ENCODE data around the gene AARSD1.
A peak's percentile ranks its signal among the peaks of the same experiment; 100 is the strongest.

AARSD1 gene, protein sequence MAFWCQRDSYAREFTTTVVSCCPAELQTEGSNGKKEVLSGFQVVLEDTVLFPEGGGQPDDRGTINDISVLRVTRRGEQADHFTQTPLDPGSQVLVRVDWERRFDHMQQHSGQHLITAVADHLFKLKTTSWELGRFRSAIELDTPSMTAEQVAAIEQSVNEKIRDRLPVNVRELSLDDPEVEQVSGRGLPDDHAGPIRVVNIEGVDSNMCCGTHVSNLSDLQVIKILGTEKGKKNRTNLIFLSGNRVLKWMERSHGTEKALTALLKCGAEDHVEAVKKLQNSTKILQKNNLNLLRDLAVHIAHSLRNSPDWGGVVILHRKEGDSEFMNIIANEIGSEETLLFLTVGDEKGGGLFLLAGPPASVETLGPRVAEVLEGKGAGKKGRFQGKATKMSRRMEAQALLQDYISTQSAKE

DNA sequence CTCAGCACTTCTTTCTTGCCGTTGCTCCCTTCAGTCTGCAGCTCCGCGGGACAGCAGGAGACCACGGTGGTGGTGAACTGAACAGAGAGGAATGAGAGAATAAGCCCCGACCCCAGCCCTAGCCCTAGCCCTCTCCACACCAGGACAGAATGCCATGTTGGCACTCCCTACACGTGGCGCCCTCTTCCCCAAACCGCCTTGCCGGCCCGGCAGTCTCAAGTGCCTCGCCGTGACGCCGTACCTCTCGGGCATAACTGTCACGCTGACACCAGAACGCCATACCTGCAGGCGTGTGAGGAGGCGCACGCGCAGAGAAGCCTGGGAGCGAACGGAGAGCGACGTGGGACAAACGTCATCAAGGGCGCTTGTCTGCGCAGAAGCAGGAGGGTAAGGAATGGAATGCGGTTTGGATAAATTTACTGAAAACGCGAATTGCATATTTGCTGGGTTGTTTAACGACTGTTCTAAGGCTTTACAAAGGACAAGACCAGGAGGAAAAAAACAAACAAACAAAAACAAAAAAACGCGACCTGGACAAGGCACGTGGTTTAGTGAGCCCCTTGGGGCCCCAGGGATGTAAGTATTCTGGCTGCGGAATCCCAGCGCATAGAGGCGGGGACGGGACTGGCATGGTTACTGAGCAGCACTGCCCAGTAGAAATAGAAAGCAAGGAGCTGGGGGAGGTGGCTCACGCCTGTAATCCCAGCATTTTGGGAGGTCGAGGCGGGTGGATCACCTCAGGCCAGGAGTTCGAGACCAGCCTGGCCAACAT, at the start of gene AARSD1:
Gene AARSD1 (minus strand): TSS at position 294 of the 772 bp plus-strand sequence. CDS start 14 bp downstream, at position 280.
- Histone ChIP-seq H3K9me3 (ENCODE audit: severe bottlenecking) (no peaks in the 10 kb centered on the region), H3K27me3 (ENCODE audit: insufficient read depth, low read depth, severe bottlenecking) (no peaks in the 10 kb centered on the region), H3K27ac (peak within 1 kb of the TSS; percentile 68), H3K36me3 (peaks cover 35% of the 10 kb centered on the region), H3K4me3 (ENCODE audit: low read depth, low read length) (peak within 1 kb of the TSS; percentile 70)
- TF ChIP-seq, protein P1, sequence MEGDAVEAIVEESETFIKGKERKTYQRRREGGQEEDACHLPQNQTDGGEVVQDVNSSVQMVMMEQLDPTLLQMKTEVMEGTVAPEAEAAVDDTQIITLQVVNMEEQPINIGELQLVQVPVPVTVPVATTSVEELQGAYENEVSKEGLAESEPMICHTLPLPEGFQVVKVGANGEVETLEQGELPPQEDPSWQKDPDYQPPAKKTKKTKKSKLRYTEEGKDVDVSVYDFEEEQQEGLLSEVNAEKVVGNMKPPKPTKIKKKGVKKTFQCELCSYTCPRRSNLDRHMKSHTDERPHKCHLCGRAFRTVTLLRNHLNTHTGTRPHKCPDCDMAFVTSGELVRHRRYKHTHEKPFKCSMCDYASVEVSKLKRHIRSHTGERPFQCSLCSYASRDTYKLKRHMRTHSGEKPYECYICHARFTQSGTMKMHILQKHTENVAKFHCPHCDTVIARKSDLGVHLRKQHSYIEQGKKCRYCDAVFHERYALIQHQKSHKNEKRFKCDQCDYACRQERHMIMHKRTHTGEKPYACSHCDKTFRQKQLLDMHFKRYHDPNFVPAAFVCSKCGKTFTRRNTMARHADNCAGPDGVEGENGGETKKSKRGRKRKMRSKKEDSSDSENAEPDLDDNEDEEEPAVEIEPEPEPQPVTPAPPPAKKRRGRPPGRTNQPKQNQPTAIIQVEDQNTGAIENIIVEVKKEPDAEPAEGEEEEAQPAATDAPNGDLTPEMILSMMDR (IDR thresholded peaks at IDR 0.05; ENCODE audit: low read depth, low read length) = no peak
- peak; percentile 96 for DNase-seq

DNA sequence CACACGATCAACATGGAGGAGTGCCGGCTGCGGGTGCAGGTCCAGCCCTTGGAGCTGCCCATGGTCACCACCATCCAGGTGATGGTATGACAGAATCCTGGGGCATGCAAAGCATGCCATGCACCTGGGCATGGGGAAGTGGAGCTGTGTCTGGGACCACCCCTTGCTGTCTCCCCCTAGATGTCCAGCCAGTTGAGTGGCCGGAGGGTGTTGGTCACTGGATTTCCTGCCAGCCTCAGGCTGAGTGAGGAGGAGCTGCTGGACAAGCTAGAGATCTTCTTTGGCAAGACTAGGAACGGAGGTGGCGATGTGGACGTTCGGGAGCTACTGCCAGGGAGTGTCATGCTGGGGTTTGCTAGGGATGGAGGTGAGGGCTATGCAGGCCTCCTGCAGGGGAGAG, 49.0 kb upstream of the AARSD1 start:
- Histone ChIP-seq H3K9me3 (ENCODE audit: severe bottlenecking) (no peaks in the 10 kb centered on the region), H3K36me3 (peaks cover 39% of the 10 kb centered on the region), H3K27me3 (ENCODE audit: insufficient read depth, low read depth, severe bottlenecking) (no peaks in the 10 kb centered on the region), H3K4me3 (ENCODE audit: low read depth, low read length) (no peak overlapping the region), H3K27ac (no peak overlapping the region)
- no peak for DNase-seq
- TF ChIP-seq, protein P1 (IDR thresholded peaks at IDR 0.05; ENCODE audit: low read depth, low read length) = no peak

DNA sequence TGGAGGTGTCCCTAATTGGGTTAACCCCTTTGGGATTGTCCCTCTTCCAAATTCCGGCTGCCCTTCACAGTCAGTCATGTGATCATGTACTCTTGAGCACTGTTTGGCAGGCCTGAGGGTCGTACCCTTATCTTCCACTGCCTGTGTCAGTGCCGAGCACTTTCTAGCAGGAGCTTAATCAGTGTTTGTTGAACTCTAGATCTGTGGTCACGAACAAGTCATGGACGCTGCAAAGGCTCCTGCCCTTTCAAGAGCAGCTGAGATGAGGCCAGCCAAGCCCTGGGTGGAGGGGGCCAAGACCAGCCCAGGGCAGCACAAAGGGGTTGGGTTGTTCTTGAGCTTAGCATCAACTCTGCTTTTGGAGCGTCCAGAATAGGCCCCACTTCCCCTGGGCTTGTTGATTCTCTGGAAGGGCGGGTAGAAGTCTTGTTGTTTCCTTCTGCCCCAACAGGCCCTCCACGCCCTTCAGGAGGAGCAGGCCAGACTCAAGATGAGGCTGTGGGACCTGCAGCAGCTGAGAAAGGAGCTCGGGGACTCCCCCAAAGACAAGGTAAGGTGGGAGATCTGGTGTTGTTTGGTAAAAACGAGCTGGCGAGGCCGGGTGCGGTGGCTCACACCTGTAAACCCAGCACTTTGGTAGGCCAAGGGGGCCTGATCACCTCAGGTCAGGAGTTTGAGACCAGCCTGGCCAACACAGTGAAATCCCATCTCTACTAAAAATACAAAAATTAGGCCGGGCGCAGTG, 47.6 kb upstream of the AARSD1 start:
- H3K27me3 ChIP-seq (ENCODE audit: insufficient read depth, low read depth, severe bottlenecking) = no peaks in the 10 kb centered on the region
- no peaks in the 10 kb centered on the region for H3K9me3 ChIP-seq (ENCODE audit: severe bottlenecking)
- H3K36me3 ChIP-seq = peaks cover 31% of the 10 kb centered on the region
- TF ChIP-seq, protein P1 (IDR thresholded peaks at IDR 0.05; ENCODE audit: low read depth, low read length) = no peak
- no peak overlapping the region for H3K27ac ChIP-seq
- DNase-seq = no peak
- no peak overlapping the region for H3K4me3 ChIP-seq (ENCODE audit: low read depth, low read length)

DNA sequence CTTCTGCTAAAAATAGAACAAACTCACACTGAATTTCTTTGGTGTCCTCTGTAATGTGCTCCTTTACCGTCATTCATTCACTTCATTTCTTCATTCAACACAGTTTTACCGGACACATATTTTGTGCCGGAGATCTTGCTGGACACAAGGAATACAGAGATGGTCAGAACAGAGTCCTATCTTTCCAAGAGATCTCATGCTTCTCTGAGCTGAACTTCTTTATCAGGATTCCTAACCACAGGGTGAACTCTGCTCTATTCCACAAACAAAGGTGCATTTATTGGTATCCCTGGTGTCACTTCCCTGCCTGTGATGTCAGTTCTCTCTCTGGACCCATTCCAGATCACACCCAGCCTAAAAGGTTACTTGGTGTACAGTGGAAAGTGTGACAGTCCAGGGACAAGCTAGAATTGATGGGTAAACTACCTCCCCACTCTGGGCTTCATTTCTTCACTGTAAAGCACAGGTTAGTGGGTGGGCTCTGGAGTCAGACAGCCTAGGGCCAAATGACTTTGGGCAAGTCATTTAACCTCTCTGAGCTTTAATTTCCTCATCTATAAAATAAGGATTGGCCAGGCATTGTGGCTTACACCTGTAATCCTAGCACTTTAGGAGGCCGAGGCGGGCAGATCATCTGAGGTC, 46.5 kb upstream of the AARSD1 start:
- Histone ChIP-seq H3K9me3 (ENCODE audit: severe bottlenecking) (no peaks in the 10 kb centered on the region), H3K36me3 (peaks cover 27% of the 10 kb centered on the region), H3K27ac (no peak overlapping the region), H3K4me3 (ENCODE audit: low read depth, low read length) (no peak overlapping the region), H3K27me3 (ENCODE audit: insufficient read depth, low read depth, severe bottlenecking) (no peaks in the 10 kb centered on the region)
- no peak for DNase-seq
- TF ChIP-seq, protein P1 (IDR thresholded peaks at IDR 0.05; ENCODE audit: low read depth, low read length) = no peak
